ENCODE data around the gene PALS2.

Gene PALS2

GRCh38 chr7:24572997-24573553 is at the start of gene PALS2:
Gene PALS2 (plus strand): TSS chr7:24573452. CDS start chr7:24623668, 50,216 bp downstream.
- DNase-seq: peak; percentile 74

- DNase-seq: no peak
Observed at GRCh38 chr7:24531255-24531654, 42.0 kb upstream of the PALS2 start.

GRCh38 chr7:24536682-24537081 is 36.6 kb upstream of the PALS2 start:
- DNase-seq: no peak

- DNase-seq: no peak
Observed at GRCh38 chr7:24540956-24541355, 32.3 kb upstream of the PALS2 start.

- DNase-seq: no peak
Observed at GRCh38 chr7:24545215-24545614, 28.0 kb upstream of the PALS2 start.

GRCh38 chr7:24548390-24548789 is 24.9 kb upstream of the PALS2 start:
- no peak for DNase-seq

- DNase-seq: no peak
Observed at GRCh38 chr7:24549991-24550390, 23.3 kb upstream of the PALS2 start.

- DNase-seq: no peak
Observed at GRCh38 chr7:24555184-24555583, 18.1 kb upstream of the PALS2 start.

GRCh38 chr7:24555719-24556118 is 17.5 kb upstream of the PALS2 start:
- no peak for DNase-seq

- no peak for DNase-seq
Observed at GRCh38 chr7:24560772-24561171, 12.5 kb upstream of the PALS2 start.

GRCh38 chr7:24566274-24566673 is 7.0 kb upstream of the PALS2 start:
- no peak for DNase-seq

- no peak for DNase-seq
Observed at GRCh38 chr7:24570983-24571382, 2.3 kb upstream of the PALS2 start.

- no peak for DNase-seq
Observed at GRCh38 chr7:24572016-24572392, 1.2 kb upstream of the PALS2 start.

- peak; percentile 40 for DNase-seq
Observed at GRCh38 chr7:24572393-24572996, 757 bp upstream of the PALS2 start.

GRCh38 chr7:24573554-24574338 is 494 bp downstream of the PALS2 start:
- DNase-seq: peak; percentile 54

- no peak for DNase-seq
Observed at GRCh38 chr7:24574386-24574785, 1.1 kb downstream of the PALS2 start.

- DNase-seq: no peak
Observed at GRCh38 chr7:24574950-24575349, 1.7 kb downstream of the PALS2 start.

GRCh38 chr7:24576171-24577025 is 3.1 kb downstream of the PALS2 start:
- DNase-seq: peak; percentile 40

GRCh38 chr7:24578052-24578451 is 4.8 kb downstream of the PALS2 start:
- DNase-seq: no peak

- no peak for DNase-seq
Observed at GRCh38 chr7:24580283-24580946, 7.2 kb downstream of the PALS2 start.

- DNase-seq: no peak
Observed at GRCh38 chr7:24582166-24582565, 8.9 kb downstream of the PALS2 start.

- no peak for DNase-seq
Observed at GRCh38 chr7:24587853-24588252, 14.6 kb downstream of the PALS2 start.

GRCh38 chr7:24591152-24591551 is 17.9 kb downstream of the PALS2 start:
- DNase-seq: no peak
